Stomach (tissue), 9 donors: ENCODE measurements around the gene SAPCD2. TPM values are rescaled to one million over a fixed set of nuclear protein-coding genes. Genes with fewer than 3 reads are reported as not detected.

Source experiments
- DNase-seq, 2 donors: peaks; one replicate each; pipeline versions ENCODE4 v3.0.0 to v3.0.0-alpha.2; 2013 to 2019
- H3K27ac ChIP-seq, 5 donors: fragments of 200-600 bp in 4 of 5; sonication (generic) in 4 of 5; one replicate each; pipeline ENCODE4 v1.5.1; 2013 to 2019; ENCODE audit warnings: mild to moderate bottlenecking in 1 of 5, moderate library complexity in 1 of 5
- H3K27me3 ChIP-seq, 3 donors: fragments of 200-600 bp; sonication (generic); one replicate each; pipeline ENCODE4 v1.5.1; 2017 to 2019; ENCODE audit warnings: mixed run types in 1 of 3
- H3K36me3 ChIP-seq, 4 donors: fragments of 200-600 bp; sonication (generic); 1 replicate in 3 of 4; 2 replicates in 1 of 4; pipeline ENCODE4 v1.5.1; 2016 to 2019
- H3K4me1 ChIP-seq, 4 donors: fragments of 200-600 bp; sonication (generic); one replicate each; pipeline ENCODE4 v1.5.1; 2016 to 2019
- H3K4me3 ChIP-seq, 4 donors: fragments of 200-600 bp; sonication (generic) in 3 of 4; one replicate each; pipeline ENCODE4 v1.5.1; 2016 to 2019; ENCODE audit warnings: mild to moderate bottlenecking in 1 of 4
- H3K9me3 ChIP-seq, 4 donors: fragments of 200-600 bp; sonication (generic); one replicate each; pipeline ENCODE4 v1.5.1; 2016 to 2019
- CTCF ChIP-seq, 7 experiments: fragments of 450-650 bp in 4 of 7; fragments of 200-600 bp in 3 of 7; sonication (generic) in 3 of 7; IDR thresholded peaks; one replicate each; pipeline ENCODE4 v1.5.1; 2016 to 2019; ENCODE audit warnings: antibody characterized with exemption in 7 of 7, control low read depth in 2 of 7, mild to moderate bottlenecking in 1 of 7
- EP300 ChIP-seq: sonication (generic); formaldehyde crosslinking; IDR thresholded peaks from one replicate; pipeline ENCODE4 v1.6.1; 2017; ENCODE audit warnings: antibody characterized with exemption
- POLR2A ChIP-seq, 4 donors: fragments of 450-650 bp; IDR thresholded peaks; one replicate each; pipeline ENCODE4 v1.6.1; 2016; ENCODE audit warnings: antibody characterized with exemption in 4 of 4, control low read depth in 2 of 4, mild to moderate bottlenecking in 1 of 4, moderate library complexity in 1 of 4
- POLR2AphosphoS5 ChIP-seq, 3 donors: sonication (generic); formaldehyde crosslinking; IDR thresholded peaks; one replicate each; pipeline ENCODE4 v1.6.1; 2016; ENCODE audit warnings: antibody characterized with exemption in 3 of 3
- WGBS, 5 donors: extraction: QIAGEN DNeasy Blood & Tissue Kit in 3 of 5; methylation state at CpG; one replicate each; pipeline versions ENCODE4 v1.1.5 to v1.1.7; 2013 to 2018; 5-methylcytosine and 5-hydroxymethylcytosine counted together
- intact Hi-C: fragments of 100-400 bp; cut with DNase I; formaldehyde crosslinking; loops from one replicate; pipeline ENCODE4 v1.15.1; 2023; ENCODE audit warnings: low total_unique reads
- polyA plus RNA-seq, 3 donors: library from polyadenylated mRNA; stranded (reverse); fragments of 200-250 nt; gene quantifications; one replicate each; pipeline ENCODE4 v1.2.3, GENCODE V29; 2013
- total RNA-seq, 5 donors: library from RNA; depleted of rRNA; stranded (reverse); fragments of >200 nt; gene quantifications; one replicate each; pipeline versions ENCODE4 v1.1.0 to v1.2.3, GENCODE V29; 2014 to 2016
- donor health status: healthy with polysubstance abuse.
- donor health status: Bipolar disorder and iron deficiency.
- donor health status: healthy.

The SAPCD2 gene
- total and polyA plus RNA-seq, 8 donors = 1.7 to 84.9 (median 3.8) TPM; not detected in 1

- intact Hi-C loops = no loop called here
- Histone ChIP-seq H3K4me1 (peaks cover 35 to 53% (median 42%) of the 10 kb centered on the region in 4 donors), H3K27ac (no peak overlapping the region), H3K9me3 (no peaks in the 10 kb centered on the region), H3K36me3 (peaks cover 0 to 5% (median 3%) of the 10 kb centered on the region in 4 donors), H3K4me3 (no peak overlapping the region), H3K27me3 (peaks cover 0 to 40% (median 8%) of the 10 kb centered on the region in 3 donors)
- 72 to 81% (median 78%) methylated on average over 8 of the region's 8 CpGs for WGBS, 5 donors
- peak in 1 of 2 donors; percentile 31 for DNase-seq
- TF ChIP-seq POLR2A (IDR thresholded peaks at IDR 0.05) (no peak), EP300 (no peak), CTCF (IDR thresholded peaks at IDR 0.05) (no peak), POLR2AphosphoS5 (IDR thresholded peaks at IDR 0.05) (no peak)
Observed at GRCh38 chr9:137073992-137074399, 3.6 kb upstream of the SAPCD2 start.

- Histone ChIP-seq H3K4me1 (peaks cover 21 to 51% (median 28%) of the 10 kb centered on the region in 4 donors), H3K9me3 (no peaks in the 10 kb centered on the region), H3K27ac (peak overlapping the region; percentile 79 to 84 (median 82)), H3K27me3 (peaks cover 0 to 28% (median 11%) of the 10 kb centered on the region in 3 donors), H3K36me3 (no peaks in the 10 kb centered on the region), H3K4me3 (peak overlapping the region in 3 of 4 donors; percentile 46 to 53 (median 48))
- intact Hi-C loops = no loop called here
- DNase-seq = no peak
- WGBS, 5 donors = 64 to 89% (median 75%) methylated on average over 1 to 2 of the region's 2 CpGs
- TF ChIP-seq POLR2AphosphoS5 (IDR thresholded peaks at IDR 0.05) = no peak
- TF ChIP-seq CTCF (IDR thresholded peaks at IDR 0.05) = no peak
- TF ChIP-seq POLR2A (IDR thresholded peaks at IDR 0.05) = no peak
- no peak for TF ChIP-seq EP300
Observed at GRCh38 chr9:137071282-137071681, 925 bp upstream of the SAPCD2 start.

- H3K4me3 ChIP-seq = peak overlapping the region; percentile 46 to 53 (median 48)
- no peaks in the 10 kb centered on the region for H3K9me3 ChIP-seq
- peak overlapping the region; percentile 79 to 84 (median 82) for H3K27ac ChIP-seq
- no peaks in the 10 kb centered on the region for H3K36me3 ChIP-seq
- peaks cover 21 to 54% (median 30%) of the 10 kb centered on the region in 4 donors for H3K4me1 ChIP-seq
- peaks cover 0 to 25% (median 11%) of the 10 kb centered on the region in 3 donors for H3K27me3 ChIP-seq
- TF ChIP-seq EP300 = no peak
- TF ChIP-seq POLR2A (IDR thresholded peaks at IDR 0.05) = no peak
- TF ChIP-seq POLR2AphosphoS5 (IDR thresholded peaks at IDR 0.05) = no peak
- no peak for TF ChIP-seq CTCF (IDR thresholded peaks at IDR 0.05)
- intact Hi-C loops = no loop called here
- no peak for DNase-seq
- WGBS, 5 donors = 11 to 28% (median 13%) methylated on average over 4 to 6 of the region's 6 CpGs
Observed at GRCh38 chr9:137070906-137071275, 534 bp upstream of the SAPCD2 start.

GRCh38 chr9:137069508-137070091 lies 757 bp downstream of the SAPCD2 start:
- WGBS, 5 donors = 2 to 7% (median 4%) methylated on average over 12 to 52 of the region's 52 CpGs
- intact Hi-C loops = no loop called here
- peak overlapping the region in 2 of 5 donors; percentile 81 to 82 for H3K27ac ChIP-seq

More at GRCh38 chr9:137069508-137070091, 757 bp downstream of the SAPCD2 start:
- Histone ChIP-seq H3K4me3 (peak overlapping the region; percentile 46 to 53 (median 48)), H3K36me3 (no peaks in the 10 kb centered on the region), H3K4me1 (peaks cover 21 to 54% (median 30%) of the 10 kb centered on the region in 4 donors), H3K27me3 (peaks cover 0 to 25% (median 11%) of the 10 kb centered on the region in 3 donors), H3K9me3 (no peaks in the 10 kb centered on the region)
- TF ChIP-seq POLR2A (IDR thresholded peaks at IDR 0.05) (no peak), POLR2AphosphoS5 (IDR thresholded peaks at IDR 0.05) (no peak), CTCF (IDR thresholded peaks at IDR 0.05) (no peak), EP300 (no peak)
- DNase-seq = peak in 1 of 2 donors; percentile 56
